Loucy (cell line): Measurements from ENCODE around the gene INSYN1.

Experiments used
- CTCF ChIP-seq: fragments of 200-600 bp; sonication (generic); conservative IDR thresholded peaks from 2 replicates; pipeline ENCODE4 v1.5.1; 2014; ENCODE audit warnings: mild to moderate bottlenecking, antibody characterized with exemption, low read length
- EZH2phosphoT487 ChIP-seq: fragments of 200-600 bp; IDR thresholded peaks from 2 replicates; pipeline ENCODE4 v1.6.1; 2018; ENCODE audit warnings: antibody characterized with exemption, mild to moderate bottlenecking, moderate library complexity, borderline replicate concordance

DNA sequence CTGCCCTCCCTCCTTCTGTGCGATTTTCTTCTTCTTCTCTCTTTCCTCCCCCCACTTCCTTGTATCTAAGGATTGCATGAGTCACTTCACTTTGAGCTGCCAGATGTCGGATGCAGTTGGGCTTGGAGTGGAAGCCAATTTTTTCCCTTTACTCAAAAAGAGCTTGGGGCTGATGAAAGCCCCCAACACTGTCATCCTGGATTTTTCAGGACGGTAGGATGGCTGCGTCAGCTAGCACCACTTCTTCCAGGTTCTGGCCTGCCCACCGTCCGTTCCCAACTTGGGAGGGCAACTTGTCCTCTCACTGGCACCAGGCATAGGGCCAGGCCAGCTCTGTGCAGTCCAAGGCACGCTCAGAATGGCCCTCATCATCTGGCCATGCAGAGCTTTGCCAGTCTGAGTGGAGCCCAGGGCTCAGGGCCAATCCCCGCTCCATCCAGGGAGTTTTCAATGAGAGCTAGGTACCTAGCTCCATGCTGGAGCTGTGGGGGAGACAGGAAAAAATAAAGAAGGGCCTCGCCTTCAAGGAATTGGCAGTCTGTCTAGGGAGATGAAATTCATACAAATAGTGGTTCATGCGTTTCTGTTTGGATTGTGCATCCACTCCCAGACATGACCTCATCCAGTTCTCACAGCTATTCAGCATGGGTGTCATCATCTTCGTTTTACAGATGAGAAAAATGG lies 47.7 kb upstream of the INSYN1 start:
- TF ChIP-seq CTCF (no peak), EZH2phosphoT487 (no peak)
